GM12801 (cell line): ENCODE data around the gene NAPSA.

ENCODE experiments used
- TF ChIP-seq, protein P1 (sequence below): IDR thresholded peaks from one replicate; pipeline ENCODE4 v1.5.1; 2011; ENCODE audit warnings: control low read depth; ENCODE audit not compliant: insufficient read length; ENCODE audit errors: extremely low read depth

Gene NAPSA

DNA sequence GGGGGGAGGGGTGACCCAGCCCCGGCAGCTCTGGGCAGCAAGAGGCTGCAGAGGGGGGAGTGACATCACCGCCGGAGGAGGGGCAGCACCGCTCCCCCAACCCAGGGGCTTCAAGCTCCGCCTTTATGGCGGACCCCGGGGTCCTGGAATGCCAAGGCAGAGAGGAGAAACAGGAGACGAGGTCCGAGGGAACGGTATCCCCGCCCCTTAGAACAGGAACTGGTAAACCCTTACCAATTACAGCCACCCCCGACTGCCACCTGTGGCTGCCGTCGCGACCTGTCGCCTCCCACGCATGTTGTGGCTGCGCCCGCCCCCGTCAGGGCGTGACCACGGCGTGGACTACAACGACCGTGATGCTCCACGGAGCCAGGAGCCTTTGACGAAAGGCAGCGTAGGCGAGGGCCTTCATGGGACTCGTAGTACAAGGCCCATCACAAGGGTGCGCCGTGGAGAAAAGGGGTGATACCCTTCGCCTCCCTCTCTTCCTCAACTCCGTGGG lies 32.2 kb downstream of the NAPSA start:
- TF ChIP-seq, protein P1, sequence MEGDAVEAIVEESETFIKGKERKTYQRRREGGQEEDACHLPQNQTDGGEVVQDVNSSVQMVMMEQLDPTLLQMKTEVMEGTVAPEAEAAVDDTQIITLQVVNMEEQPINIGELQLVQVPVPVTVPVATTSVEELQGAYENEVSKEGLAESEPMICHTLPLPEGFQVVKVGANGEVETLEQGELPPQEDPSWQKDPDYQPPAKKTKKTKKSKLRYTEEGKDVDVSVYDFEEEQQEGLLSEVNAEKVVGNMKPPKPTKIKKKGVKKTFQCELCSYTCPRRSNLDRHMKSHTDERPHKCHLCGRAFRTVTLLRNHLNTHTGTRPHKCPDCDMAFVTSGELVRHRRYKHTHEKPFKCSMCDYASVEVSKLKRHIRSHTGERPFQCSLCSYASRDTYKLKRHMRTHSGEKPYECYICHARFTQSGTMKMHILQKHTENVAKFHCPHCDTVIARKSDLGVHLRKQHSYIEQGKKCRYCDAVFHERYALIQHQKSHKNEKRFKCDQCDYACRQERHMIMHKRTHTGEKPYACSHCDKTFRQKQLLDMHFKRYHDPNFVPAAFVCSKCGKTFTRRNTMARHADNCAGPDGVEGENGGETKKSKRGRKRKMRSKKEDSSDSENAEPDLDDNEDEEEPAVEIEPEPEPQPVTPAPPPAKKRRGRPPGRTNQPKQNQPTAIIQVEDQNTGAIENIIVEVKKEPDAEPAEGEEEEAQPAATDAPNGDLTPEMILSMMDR: no peak

DNA sequence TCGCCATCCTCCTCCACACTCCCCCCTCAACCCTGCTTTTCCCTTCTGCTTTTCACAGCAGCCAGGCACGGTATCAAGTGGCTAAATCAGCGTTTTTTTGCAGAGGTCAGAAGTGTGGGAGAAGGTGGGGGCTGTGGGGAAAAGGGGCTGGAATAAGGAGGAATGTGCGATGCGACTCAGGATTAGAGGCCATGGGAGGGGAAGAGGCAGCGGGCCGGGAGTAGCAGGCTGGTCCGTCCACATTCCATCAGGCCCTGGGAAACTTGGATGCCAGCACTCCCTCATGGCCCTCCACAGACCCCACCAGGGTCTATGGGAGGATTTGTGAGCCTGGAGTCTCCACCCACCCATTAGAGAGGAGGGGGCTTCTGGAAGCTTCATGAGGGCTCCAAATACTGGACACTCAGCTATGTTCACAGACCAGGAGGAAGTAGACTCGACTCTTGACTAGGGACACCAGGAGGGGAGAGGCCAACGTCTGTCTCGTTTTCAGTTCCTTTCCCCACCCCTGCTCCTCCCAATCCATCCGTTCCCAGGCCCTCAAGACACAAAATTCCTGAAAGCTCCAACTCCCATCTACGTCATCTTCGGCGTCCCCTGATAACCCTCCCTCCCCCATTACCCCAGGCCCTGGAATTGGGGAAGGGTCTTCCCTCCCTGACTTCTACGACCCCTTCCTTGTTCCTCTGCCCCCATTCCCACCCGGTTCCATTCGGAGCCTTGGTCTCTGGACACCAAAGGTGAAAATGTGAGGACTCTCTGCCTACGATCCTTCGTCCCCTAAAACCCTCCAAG lies 33.0 kb downstream of the NAPSA start:
- TF ChIP-seq, protein P1: no peak

DNA sequence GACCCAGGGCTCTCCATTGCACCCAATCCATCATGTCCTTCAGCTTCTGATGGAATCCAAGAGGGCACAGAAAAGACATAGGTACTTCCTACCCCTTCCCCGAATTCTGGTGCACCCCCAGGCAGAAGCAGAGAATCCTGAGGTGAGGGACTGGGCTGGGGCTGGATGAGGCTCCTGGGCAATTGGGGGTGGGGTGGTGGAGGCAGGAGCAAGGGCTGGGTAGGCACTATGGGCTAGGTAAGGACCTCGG lies 33.5 kb downstream of the NAPSA start:
- TF ChIP-seq, protein P1: no peak

DNA sequence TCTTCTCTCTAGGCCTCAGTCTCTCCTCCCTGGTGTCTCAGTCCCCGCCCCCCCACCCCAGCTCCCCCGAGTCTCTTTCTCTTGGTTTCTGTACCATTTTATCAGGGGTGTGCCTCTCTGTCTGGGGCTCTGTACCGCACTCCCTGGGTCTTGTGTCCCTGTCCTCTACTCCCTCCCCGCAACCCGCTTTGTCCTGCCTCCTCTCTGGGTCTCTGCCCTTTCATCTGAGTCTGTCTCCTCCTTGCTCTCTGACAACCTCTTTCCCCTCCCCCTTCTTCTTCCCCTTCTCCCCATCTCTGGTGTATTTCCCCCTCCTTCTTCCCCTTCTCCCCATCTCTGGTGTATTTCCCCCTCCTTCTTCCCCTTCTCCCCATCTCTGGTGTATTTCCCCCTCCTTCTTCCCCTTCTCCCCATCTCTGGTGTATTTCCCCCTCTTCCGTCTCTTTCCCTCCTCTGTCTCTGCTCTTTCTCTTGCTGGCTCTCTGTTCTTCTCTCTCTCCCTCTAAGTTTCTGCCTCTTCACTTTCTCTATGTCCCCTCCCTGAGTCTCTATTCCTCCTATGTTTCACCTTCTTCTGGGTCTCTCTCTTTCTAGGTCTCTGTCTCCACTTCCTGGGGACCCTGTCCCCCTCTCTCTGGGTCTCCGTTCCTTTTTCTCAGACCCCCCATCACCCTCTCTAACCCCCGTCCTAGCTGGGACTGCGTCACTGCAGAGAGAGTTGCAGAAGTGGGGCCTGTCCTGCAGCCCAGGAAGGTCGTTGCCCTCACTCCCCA lies 34.0 kb downstream of the NAPSA start:
- TF ChIP-seq, protein P1: no peak

DNA sequence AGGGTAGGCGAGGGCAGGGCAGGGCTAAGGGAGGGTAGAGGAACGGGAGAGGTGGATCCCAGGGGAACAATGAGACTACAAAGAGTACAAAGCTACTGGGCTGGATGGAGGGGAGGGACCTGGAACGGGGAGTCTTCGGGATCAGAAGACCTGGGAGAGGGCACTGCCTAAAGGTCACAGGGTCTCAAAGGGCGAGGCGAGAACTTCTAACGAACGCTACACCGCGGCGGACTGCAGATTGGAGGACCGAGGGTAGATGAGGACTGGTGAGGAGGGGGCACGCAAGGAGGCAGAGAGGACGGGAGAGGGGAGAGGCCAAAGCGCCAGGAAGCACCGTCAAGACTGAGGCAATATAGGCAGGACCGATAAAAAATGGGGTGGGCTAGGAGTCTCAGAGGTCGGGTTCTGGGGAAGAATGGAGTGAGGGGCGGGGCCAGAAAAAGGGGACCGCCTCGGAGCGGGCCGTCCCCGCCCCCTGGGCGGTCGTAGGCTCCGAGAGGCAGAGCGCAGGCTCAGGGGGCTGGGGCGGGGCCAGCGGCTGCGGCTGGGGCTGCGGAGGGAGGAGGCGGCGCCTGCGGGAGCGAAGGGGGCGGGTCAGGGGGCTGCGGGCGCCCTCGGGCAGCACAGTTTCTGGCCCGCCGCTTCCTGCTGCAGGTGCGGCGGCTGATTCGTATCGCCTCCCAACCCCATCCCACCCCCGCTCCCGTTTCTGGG lies 34.9 kb downstream of the NAPSA start:
- TF ChIP-seq, protein P1: no peak

DNA sequence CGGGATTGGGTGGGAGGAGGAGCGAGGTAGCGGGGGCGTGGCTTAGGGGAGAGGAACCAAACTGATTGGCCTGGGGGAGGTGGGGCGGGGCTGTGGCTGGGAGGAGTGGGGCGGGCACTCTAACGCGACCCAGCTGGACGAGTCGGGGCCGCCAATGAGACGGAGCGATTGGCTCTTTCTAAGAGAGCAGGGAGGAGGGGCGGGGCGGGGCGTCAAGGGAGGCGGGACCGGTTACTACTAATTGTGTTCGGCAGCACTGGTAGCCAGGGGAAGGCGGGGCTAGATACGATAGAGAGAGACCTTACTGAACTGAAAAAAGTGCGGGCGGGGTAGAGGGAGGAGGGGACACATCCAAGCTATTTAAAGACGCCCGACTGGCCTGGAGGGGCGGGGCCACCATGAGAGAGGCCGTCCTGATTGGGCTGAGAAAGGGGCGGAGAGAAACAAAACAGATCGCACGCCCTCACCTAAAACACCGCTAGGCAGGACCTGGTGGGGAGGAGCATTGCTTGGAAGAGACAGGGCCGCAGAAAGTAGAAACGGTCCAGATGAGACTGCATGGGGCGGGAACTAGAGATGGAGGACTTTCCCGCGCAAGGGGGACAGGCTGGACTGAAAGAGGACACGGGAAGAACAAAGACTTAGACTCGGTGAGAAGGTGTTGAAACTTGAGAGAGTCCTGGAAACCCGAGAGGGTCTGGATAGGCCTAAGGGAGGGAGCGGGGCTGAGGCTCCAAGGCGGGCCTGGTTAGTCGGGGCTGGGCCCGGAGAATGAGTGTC lies 36.1 kb downstream of the NAPSA start, which contains the start of gene KCNC3:
KCNC3 (minus strand) TSS at position 232 of the 780 bp plus-strand sequence. CDS start 295 bp downstream, outside the sequence.
- TF ChIP-seq, protein P1: no peak

DNA sequence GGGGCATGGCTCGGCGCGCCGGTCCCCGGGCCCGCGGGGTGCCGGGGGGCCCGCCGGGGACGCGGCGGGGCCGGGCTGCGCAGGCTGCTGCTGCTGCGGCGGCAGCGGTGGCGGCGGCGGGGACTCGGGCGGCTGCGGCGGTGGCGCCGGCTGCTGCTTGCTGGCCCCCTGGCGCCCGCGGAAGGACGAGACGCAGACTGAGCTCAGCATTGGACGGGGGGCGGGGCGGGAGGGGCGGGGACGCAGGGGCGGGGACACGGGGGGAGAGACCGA lies 36.6 kb downstream of the NAPSA start:
- TF ChIP-seq, protein P1: no peak
